ENCODE data around the gene CDC45.

The CDC45 gene

DNA sequence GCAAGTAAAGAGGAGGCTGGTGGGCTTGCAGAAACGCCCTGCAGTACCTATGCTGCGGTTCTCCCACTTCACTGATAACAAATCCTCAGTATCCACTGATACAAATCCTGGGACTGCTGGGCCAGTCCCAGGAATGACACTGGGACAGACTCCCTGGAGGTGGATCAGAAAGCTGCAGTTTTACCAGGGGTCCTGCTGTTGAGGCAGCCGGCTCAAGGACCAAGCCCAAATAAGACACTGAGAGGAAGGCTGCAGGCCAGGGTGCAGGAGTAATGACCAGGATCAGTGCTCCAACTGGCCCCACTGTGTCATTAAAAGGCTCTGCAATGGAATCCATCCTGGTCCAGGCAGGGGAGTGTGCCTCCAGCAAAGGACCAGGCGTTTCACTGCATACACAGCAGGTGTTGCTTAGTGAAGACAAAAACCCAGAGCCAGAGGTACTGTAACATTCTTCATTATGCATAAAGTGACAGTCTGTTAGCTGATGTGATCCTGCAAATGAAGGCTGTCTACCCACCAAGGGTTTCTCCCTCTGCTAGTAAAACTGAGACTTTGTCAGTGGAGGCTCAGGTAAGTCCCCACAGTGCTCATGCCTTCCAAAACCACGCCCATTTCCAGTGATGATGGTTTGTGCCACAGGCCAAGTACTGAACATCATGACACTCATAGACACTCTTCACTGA, 30.8 kb upstream of the CDC45 start:
- DNase-seq, result no peak

DNA sequence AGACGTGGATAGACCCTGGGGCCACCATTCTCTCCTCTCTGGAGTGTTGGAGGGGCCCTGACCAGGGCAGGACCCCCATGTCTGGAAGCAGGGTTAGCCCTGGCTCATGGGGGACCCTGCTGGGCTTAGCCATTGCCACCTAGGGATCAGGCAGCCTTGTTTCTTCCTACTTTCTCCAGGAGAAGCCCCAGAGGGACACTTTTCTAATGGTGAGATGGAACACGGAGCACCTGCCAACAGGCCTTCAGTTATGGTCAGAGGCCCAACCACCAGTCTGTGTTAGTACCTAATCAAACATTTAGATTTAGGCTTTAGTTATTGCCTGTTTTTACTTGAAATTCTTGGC, 30.3 kb upstream of the CDC45 start:
- DNase-seq, result no peak

DNA sequence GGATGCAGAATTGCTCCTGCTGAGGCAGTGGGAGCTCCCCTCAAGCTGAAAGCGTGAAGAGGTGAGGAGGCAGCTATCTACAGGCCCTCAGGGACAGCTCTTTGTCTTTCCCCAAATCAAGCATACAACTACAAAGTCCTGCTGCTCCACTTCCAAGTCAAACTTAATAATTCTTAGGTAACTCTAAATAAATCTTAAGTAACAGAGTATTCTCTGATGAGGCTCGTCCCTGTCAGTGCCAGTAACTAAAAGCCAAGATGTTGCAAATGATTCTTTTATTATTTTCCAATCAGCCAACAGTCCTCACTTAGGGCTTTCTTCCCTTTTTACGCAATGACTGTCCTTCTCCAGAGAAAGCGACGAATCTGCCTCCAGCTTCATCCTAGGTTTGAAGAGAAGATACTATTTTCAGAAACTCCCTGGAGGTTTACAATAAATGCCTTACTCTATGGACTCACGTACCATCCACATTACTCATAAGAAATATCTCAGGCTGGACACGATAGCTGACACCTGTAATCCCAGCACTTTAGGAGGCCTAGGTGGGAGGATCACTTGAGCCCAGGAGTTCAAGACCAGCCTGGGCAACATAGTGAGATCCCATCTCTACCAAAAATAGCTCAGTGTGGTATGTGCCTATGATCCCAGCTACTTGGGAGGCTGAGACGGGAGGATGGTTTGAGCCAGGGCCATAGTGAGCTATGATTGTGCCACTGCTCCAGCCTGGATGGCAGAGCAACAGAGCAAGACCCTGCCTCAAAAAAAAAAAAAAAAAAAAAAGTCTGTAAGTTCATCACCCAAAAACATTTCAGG, 29.2 kb upstream of the CDC45 start:
- DNase-seq, result no peak

DNA sequence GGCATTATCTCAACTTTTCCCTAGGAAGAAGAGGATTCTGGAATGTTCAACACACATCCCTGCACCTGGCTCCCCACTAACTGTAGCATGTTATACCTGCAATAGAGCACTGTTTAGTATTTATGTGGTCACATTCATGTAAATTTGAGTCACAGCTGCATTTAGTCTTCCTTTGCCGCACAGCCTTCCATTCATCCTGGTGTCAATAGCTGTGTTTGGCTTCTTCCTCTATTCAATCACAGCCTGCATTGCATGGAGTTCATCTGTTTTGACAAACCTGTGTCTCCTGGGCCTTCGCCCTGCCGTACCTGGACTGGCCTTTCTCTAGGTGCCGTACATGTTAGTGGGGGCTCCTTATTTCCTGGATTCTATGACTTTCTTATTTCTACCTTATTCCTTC, 28.1 kb upstream of the CDC45 start:
- DNase-seq, result no peak

DNA sequence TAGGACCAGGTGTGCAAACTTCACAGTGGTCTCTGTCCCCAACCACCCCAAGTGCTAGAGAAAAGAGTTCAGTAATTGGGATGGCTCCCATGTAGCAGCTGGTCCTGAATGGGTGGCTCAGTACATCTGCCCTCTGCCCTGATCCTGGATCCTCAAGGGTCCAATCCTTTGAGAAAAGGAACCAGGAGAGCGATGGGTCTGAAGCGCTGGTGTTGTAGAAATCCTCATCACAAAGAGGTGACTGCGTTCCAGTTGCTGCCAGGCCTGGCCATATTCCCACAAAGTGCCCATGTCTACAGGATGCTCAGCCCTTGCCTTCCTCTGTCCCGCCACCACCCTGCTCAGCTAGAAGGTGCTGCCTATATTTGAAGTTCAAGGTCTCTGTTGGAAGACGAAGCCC, 26.0 kb upstream of the CDC45 start:
- no peak for DNase-seq

DNA sequence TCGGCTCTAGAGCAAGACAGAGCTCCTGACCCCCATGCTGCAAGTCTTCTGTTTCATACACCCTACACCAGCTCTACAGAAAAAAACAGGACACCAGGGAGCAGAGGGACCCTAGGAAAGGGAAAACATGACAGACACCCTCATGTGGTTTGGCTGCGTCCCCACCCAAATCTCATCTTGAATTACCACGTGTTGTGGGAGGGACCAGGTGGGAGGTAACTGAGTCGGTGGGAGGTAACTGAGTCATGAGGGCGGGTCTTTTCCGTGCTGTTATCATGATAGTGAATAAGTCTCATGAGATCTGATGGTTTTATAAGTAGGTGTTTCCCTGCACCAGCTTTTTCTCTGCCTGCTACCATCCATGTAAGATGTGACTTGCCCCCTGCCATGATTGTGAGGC, 25.6 kb upstream of the CDC45 start:
- DNase-seq, result no peak

DNA sequence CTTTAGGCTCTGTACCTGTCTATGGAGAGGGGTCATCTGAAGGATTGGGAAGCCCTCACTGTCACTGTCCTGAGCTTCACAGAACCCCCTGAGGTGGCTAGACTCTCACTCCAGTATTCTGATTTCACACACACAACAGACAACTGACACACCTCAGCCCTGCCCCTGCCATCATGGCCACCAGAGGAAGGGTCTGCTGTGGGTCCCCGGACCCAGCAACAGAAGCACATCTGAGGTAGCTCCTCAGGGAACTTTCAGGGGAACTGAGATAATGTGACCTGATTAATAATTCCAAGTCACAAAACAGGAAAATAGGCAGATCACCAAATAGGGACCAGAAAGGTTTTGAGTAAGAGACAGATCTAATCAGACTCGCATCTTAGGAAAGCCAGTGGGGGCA, 24.7 kb upstream of the CDC45 start:
- no peak for DNase-seq

DNA sequence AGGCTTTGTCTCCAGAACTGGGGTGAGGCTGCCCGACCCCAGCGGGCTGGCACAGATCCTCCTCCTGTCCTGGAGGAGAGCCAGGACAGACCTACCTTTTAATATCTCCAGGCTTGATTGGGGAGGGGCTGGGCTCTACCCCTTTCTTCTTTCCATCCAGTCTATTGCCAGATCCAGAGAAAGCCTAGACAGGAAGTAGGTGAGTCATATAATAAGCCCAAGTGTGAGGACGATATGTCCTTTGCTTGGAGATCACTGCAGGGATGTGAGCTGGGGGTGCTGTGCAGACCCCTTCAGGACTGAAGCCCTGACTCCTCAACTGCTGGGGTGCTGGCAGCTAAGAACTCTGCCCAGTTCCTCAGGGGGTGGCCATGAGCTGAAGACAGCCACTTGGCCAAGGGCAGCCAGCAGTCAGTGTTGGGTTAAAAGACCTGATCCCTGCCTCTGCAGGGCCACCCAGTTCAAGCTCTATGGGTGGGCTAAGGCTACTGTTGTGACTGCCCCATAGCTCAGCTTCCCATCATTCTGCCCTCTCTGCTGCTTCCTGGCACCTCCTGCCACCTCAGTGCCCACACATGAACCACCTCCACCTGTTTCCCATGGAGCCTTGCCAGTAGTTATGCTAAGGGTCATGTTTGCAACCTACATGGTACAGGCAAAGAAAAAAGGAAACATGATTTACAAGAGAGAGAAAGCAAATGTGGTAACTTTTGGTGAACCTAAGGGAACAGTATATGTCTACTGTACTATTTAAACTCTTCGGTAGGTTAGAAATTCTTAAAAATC, 23.9 kb upstream of the CDC45 start:
- no peak for DNase-seq

DNA sequence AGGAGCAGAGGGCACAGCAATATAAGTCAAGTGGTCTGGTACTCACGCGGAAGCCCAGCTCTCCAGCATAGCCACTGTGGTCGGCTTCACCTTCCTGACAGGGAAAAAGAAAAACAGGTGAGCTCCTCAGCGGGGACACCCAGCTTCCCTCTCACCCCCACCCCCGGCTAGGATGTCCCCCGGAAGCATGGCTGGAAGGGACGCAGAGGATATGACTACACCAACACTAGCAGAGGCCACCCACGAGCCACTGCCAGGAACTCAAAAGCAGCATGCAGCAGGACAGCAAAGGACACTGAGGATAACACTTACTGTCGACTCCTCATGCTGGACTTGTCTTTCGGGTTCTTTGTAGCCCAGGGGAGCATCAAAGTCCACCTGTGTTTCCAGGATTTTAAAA, 23.2 kb upstream of the CDC45 start:
- DNase-seq, result no peak

DNA sequence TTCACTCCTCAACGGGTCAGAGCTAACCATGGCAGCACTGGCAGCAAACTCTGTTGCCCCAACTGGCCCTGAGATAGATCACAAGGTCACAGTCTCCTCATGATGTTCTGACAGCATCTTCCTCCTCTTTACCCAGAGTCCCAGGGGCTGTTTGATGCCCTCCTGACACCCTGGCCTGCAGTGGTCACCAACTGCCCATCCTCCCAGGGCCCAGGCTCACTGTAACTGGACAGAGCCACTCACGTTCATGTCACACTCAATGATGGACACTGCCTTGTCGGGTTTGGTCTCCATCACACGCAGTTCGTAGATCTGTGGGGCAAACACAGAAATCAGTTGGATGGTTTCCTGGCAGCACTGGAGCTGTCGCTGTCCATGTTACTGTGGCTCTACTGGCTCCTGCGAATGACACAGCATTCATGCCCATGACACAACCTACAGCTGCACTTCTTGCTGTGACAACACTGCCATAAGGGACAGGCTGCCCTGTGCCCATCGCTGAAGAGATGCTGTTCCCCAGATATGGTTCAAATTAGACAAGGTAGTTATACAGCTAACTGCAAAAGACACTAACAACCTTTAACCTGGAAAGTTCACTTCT, 21.8 kb upstream of the CDC45 start:
- no peak for DNase-seq

DNA sequence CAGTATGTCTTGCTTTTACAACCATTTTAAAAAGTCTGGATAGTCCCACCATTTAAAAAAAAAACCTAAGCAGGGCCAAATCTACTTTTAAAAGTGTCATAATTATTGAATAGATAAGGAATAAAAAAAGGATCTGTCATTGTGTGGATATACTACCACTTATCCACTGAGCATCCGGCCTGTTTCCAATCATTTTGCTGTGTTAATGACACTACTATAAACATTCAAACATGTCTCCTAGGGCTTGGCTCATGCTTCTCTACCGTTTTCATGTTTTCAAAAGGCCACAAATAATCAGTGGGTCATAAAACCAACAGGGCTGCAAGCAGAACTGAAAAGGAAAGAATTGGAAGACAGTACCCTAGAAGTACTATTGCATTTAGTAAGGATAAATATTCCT, 19.7 kb upstream of the CDC45 start:
- no peak for DNase-seq

DNA sequence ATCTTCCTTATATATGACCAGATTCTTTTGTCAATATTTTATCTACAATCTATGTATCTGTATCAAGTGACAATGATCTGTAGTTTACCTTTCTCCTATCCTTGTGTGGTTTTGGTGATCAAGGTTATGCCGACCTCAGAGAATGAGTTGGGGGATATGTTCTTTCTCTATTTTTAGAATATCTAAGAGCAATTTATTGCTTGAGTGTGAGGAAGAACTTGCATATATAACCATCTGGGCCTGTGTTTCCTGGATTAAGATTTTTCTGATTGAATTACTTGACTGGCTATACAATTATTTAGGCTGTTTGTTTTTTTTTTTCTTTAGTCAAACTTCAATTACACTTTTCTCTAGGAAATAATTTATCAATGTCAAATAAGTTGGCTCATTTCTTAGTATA, 18.2 kb upstream of the CDC45 start:
- DNase-seq, result no peak

DNA sequence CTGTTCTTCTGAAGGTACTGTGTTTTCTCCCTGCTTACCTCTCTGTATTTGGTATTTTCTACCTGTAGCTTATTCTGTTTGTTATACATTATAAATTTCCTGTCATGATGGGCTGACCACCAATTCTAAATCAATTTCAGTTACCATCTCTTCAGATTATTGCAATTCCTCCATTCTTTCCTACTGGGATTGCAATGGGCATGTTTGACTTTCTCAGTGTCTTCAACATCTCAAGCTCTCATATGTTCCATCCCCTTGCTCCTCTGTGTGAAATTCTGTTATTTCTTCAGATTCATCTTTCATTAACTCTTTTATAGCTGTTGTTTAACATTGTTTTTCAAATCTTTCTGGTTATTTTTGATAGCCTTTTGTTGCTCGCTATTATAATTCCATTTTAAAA, 16.7 kb upstream of the CDC45 start:
- no peak for DNase-seq

DNA sequence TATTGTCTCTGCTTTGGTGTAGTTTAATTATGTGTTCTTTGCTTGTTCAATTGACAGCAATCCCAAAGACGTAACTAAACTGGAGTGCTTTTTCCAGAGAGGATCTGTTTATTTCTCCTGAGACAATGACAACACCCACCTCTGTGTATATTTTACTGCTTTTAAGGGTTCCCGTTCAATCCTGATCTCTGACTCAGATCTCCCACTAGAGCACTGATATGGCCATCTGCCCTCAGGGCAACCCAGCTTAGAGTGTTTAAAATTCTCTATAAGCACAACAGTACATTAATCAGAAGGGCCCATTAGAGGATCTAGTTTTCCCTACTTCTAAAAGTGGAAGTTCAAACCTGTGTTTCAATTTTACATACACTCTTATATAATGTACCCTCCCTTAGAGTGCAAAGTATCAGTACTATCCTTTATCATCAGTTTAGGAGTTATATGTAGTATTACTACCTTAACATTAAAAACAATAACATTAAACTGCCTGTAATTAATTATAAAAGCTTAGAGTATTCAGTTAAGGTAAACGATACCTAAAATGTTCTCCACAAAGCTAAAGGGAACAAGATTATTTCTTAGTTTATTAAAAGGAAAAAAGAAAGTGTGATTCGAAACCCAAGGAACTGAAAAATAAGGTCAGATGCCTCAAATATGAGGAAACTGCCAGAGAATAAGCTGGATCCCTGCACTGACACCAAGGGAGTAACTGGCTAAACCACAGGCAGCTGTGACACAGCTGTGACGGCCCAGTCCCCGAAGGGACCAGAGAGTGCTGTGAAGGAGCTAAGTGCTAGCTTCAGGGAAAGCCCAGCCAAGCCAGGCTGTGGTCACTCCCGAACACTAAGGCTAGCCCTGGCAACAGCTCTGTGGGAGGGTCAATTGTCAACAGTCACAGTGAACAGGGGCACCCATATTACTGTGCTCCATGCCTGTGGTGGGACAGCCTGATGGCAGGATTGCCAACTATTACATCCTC, 15.9 kb upstream of the CDC45 start:
- DNase-seq, result no peak

DNA sequence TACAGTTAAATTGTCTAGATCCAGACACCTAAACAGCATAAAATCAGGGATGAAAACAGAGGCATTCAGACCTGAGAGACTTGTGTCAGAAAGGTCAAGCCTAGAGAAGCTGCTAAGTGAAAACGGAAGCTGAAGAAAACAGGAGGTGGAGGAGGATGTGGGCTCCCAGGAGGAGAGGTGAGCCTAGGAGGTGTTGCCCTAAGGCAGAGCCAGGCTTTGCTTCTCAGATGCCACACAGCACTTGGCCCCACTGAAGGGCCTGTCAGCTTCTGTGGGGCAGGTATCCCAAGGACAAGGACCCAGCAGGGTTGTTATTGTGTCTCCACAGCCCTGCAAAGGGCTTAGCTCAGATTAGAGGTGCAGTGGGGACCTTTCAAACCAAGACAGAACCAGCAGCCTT, 15.2 kb upstream of the CDC45 start:
- no peak for DNase-seq

DNA sequence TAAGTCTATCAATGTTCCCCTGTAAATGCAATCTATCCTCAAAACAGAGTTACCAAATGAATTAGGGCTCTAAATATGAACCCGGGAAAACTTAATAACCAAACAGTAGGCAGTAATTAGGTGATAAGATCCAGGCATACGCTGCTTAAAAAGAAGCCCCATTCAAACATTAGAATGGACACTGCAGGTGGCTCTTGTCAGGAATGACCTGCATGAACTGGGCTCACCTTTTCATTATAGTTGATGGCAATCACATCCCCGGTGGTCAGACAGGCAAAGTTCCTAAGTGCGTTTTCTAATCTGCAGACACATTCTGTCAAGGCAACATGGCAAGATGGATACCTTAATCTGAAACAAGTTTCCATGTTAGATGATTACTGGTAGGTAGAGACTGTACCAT, 14.7 kb upstream of the CDC45 start:
- DNase-seq, result no peak

DNA sequence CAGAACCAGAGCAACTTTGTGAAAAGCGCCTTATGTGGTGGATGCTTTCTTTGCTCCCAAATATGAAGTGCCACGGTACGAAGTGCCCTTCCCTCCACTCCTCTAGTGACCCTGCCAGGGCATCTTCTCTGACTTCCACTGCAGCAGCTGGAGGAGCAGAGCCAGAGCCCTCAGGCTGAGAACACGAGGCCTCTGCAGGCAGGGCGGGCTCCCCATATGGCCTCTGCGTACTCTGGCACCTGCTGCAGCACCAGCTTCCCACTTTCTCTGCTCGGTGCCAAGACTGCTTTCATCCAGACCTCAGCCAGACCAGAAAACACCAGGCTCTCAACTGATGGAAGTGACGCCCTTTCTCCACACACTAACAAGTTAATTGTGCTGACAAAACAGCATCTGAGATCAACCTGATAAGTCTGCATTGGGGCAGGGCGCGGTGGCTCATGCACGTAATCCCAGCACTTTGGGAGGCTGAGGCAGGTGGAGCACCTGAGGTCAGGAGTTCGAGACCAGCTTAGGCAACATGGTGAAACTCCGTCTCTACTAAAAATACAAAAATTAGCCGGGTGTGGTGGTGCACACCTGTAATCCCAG, 13.5 kb upstream of the CDC45 start:
- no peak for DNase-seq

DNA sequence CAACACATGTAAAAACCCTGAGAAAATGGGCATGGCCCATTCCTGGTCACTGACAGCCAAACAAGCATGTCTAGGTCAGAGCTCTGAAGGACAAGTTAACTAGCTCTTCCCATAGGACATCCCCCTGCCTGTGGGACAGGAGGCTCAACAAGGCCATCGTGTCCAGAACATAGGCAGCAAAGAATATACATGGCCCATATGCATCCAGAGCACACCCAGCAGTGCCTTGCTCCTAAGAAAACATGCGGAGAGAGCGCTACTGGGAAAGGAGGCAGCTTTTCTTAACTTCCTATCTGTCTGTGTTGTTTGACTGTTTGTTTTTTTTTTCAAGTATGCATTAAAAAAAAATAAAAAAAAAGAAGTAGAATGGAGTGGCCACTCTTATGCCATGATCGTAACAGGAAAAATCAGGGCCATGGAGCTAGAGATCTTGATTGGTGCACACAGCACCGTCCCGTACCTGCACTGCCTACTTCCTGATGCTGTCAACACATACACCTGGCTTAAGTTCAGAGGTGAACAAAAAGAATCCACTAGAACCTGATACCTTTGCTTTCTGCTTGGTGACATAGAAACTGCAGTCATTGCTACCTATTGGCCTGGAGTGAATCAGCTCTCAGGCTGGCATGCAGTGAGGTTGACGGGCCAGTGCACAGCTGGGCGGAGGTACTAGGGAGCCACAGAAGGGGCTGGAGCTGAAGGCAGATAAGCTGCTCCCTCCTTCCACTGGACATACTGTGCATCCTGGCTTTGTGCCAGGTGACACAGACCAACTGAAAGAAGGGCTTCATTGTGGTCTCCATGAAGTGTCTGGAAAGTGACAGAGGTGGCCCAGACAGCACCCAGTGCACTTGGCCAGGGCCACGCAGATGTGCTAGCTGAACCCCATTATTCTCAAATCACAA, 12.6 kb upstream of the CDC45 start:
- DNase-seq, result no peak

DNA sequence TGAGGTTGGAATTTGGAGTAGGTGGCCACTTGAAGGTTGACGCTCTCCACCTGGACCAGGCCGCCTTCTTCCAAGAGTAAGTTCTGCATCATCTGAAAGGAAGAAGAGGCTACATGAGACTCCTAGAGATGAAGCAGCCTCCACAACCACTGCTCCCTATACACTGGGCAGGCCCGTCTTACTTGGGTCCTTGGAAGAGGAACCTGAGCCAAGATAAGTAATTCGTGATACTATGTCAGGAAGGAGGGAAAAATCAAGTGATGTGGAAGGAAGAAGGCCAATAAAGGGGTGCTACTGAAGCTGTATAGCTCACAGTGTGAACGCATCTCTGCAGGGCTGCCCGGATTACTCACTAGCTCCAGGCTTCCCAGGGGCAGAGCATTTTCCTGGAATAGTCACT, 11.8 kb upstream of the CDC45 start:
- no peak for DNase-seq

DNA sequence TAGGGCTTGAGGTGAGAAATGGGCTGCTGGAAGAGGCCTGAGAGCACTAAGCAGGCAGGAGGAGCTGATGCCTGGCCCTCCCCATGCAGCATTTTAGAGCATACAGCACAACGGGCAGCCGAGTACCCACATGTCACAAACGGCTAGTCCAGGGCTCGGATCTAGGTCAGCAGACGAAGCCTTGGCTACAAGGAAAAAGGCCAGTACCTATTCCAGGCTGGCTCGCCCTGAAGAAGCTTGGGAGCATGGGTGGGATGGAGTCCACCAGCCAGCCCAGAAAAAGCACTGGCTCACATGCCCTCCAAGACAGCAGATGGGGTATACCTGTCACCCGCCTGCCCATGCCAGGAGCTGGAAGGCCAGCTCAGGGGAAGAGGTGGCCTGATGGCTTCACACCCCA, 10.3 kb upstream of the CDC45 start:
- DNase-seq, result no peak

DNA sequence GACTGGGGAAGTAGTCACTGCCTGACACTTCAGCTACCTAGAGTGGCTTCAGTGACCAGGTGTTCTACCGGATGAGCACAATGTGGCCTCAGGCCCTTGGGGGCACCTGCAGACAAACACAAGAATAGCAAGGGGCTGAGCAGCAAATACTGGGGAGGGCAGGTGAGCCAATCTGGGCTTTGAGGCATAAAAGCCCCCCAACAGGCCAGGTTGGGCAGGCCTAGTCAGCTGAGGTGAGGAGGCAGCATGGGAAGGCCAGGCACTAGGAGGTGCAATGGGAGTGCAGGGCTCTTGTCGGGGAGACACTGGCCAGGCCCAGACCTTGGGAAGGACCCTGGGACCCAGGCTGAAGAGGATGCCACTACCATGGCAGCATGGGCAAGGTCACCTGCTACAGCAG, 9.7 kb upstream of the CDC45 start:
- DNase-seq, result no peak
